ENCODE data around the gene PCCA. TPM values are rescaled to one million over a fixed set of nuclear protein-coding genes. Genes with fewer than 3 reads are reported as not detected.
"Not testable (repeated sequence)": the region's sequence is repeated elsewhere in the genome, so short reads cannot be mapped to it uniquely, and the experiment has no call there.

Gene PCCA
- total RNA-seq, 1 donor from 2014 or later, result 35.4 TPM

DNA sequence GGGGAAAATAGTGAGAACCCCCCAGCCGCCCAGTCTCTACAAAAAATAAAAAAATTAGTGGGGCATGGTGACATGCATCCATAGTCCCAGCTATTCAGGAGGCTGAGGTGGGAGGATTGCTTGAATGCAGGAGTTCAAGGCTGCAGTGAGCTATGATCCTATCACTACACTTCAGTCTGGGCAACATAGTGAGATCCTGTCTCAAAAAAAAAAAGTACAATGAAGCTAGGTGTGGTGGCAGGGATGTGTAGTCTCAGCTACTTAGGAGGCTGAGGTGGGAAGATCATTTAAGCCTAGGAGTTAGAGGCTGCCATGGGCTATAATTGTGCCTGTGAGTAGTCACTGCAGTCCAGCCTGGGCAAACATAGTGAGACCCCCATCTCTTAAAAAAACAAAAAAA lies 8.9 kb downstream of the PCCA start:
- no peak for DNase-seq (ENCODE audit: low read depth in 2 of 2)

DNA sequence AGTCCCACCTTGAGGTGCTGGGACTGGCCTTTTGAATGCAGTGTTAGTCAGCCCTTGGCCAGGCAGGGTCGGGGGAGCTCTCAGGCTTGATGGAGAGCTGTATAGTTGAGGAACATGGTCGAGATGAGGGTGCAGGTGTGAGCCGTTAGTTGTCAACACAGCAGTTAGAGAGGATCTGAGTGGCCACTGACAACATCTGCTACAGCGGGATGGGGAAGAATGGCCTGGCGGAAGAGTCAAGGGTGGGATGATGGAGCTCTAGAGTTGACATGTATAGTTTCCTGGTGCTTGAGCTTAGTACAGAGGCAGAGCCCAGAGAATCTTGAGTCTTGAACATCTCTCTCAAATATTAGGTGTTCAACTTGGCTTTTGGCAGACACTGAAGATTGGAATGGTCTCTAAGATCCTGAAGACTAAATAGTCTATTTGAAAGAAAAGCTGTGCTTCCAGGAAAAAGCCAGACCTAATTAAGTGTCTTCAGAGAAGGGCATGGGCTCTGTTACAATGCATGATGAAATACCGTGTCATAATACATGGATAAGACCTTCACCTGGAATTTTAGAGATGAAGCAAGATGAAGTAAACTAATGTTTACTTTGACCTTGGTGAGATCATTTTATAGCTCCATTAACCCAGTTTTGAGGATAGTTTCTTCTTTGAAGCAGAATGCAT lies 9.7 kb downstream of the PCCA start:
- no peak for DNase-seq (ENCODE audit: low read depth in 2 of 2)

DNA sequence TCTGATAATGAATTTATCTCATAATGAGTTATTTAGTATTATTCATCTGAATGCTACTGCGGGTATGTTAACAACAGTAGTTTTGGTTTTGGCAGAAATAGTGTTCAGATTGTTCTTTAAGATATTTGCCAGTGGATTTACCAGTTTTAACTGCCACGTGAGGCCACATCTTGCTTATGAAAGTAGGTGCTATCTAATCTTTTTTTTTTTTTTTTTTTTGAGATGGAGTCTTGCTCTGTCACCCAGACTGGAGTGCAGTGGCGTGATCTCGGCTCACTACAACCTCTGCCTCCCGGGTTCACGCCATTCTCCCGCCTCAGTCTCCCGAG lies 10.2 kb downstream of the PCCA start:
- not testable (repeated sequence) for DNase-seq (ENCODE audit: low read depth in 2 of 2)

DNA sequence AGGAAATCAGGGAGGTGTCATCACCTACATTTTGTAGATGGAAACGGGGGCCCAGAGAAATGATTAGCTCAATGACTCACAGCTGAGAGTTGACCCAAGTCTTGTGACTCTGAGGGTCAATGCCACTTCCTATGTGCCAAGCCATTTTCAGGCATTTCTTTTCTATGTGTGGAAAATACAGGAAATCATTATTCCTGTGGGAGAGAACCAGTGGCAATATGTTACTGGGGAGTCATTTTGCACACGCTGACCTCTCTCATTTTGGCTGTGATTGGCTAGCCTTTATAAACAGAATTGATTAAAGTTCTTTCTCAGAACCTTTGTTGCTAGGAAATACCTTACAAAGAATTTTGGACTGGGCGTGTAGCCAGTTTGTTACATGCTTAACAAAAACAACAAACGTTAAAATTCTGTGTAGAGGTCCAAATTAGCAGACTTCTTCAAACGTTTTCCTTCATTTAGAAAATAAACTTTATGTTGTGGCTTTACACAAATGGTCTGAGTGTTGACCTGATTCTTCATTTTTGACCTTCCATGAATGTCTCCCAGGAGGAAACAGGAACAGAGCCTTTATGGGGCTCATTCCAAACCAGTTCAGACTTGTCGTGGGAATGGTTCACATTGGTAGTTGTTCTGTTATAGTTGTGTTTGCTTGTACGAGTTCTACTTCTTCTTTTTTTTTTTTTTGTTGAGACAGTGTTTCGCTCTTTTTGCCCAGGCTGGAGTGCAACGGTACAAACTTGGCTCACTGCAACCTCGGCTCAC lies 11.4 kb downstream of the PCCA start:
- peak; percentile 98 for DNase-seq (ENCODE audit: low read depth in 2 of 2)

DNA sequence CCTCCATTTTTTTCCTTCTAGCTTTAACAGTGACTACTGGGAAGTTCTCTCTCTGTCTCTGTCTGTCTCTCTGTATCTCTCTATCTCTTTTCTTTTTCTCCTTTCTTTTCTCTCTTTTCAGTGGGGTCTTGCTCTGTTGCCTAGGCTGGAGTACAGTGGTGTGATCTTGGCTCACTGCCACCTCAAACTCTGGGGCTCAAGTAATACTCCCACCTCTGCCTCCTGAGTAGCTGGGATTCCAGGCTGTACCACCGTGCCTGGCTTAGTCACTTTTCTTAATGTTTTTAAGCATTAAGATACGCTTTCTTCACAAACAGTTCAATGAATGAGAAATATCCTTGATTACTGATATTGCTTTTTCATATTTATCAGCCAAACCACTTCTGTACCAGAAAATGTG lies 13.1 kb downstream of the PCCA start:
- DNase-seq (ENCODE audit: low read depth in 2 of 2), result no peak

DNA sequence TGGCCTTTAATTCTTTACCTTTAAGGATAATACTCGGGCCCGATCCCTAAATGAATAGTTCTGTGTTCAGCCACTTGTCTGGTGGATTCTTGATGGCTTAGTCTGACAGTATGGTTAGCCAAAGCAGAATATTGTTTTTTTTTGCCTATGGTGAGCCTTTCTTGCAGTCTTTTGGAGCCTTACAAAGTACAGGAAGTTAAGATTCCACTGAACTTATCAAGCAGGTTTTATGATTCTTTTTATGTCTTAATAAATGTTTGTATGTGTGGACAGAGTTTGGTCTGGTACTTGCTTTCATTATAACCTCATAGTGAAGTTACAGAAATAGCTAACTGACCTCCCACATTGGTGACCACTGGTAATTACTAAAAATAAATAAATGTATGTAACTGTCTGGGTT lies 17.1 kb downstream of the PCCA start:
- DNase-seq (ENCODE audit: low read depth in 2 of 2), result no peak

DNA sequence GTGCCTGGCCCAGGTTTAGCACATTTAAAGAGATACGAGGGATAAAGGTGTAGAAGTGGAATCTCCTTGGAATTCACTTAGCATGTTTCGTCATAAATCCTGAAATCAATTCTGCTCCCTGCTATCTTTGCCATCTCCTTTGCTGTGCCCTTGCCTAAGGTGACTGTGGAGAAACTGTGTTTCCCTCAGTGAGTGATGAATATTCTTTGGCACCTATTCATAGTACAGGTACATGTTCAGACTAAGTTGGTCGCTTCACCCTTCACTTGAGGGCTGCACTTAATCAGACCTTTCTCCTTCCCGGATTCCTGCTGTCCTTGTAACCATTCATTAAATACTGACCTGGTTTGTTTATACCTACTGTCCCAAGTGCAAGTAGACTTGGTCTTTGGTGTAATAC lies 17.8 kb downstream of the PCCA start:
- no peak for DNase-seq (ENCODE audit: low read depth in 2 of 2)

DNA sequence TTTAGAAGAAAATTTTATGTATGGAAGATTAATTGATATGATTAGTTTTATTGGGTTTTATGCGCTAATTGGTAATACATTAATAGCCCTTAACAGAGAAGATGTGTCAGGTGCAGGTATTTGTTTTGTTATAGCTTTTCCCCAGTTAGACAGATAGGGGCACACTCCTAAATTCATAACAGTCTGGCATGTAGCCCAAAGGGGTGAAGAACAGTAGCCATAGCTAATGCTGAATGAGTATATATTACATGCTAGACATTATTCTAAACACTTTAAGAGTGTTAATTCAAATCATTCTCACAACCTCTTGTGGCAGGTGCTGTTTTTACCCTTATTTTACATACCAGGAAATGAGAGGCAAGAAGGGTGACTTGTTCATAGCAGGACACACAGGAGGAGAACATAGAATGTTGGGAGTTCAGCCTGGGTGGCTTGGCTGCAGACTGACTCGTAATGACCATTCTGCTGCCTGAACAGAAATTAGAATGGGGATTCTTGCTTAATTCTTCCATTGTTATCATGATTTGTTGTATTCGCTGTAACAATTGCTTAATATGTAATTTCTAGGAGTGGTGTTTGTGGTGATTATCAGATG lies 20.1 kb downstream of the PCCA start:
- DNase-seq (ENCODE audit: low read depth in 2 of 2), result no peak

DNA sequence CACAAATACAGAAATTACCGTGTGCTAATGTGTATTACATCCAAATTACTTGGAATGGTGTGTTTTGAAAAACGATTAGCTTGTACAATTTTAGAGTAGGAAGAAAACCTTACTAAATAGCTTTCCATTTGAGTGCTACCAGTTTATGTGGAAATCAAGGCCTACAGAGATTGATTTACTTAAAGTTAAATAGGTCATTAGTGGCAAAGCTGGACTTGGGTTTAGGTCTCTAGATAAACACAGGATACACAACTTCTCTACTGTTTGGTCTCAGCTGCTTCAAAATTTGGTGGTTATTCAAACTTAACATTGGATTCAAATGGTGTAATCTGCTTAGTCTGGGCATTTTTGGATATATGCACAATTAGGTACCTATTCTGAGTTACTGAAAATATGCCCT lies 21.4 kb downstream of the PCCA start:
- DNase-seq (ENCODE audit: low read depth in 2 of 2), result no peak

DNA sequence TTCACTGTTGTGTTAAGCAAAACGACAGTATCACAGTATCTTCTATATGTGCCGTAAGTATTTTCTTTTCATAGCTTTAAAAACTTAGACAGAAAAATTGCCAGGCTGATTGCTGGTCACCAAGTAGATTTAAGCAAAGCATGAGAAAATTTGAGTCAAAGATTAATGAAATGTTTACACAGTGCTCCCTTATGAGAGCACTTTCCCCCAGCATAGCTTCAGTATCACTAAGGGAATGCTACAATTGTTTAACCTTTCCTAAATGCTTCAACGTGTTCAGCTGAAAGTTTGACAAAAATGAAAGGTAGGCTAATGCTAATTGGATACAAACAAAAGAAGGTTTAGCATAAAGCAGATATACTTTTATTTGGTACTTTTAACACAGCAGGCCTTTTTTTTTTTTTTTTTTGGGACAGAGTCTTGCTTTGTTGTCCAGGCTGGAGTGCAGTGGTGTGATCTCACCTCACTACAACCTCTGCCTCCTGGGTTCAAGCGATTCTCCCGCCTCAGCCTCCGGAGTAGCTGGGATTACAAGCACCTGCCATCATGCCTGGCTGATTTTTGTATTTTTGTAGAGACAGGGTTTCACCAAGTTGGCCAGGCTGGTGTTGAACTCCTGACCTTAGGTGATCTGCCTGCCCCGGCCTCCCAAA lies 23.4 kb downstream of the PCCA start:
- no peak for DNase-seq (ENCODE audit: low read depth in 2 of 2)

DNA sequence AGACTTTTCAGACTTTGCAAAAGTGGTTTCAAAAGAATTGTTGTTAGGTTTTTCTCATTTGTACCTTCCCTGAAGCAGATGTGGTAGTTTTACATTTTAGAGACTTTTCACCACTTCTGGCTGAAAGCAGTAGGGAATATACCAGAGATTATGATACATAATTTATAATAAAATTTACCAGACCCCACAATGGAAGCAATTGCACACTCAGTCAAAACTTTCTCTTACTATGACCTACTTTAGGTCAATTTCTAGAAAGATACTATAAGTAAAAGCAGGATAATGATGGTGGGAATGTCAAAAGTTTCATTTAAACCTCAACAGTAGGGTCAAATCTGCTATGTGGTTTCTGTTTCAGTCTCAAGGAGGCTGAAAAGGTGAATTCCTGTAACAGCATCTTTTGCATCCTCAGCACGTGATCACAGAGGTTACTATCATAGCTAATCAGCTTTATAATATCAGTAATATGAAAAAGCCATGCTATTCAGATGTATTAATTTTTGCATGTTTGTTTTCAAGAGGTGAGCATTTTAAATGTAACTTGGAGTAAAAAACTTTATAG lies 26.9 kb downstream of the PCCA start:
- DNase-seq (ENCODE audit: low read depth in 2 of 2), result no peak

DNA sequence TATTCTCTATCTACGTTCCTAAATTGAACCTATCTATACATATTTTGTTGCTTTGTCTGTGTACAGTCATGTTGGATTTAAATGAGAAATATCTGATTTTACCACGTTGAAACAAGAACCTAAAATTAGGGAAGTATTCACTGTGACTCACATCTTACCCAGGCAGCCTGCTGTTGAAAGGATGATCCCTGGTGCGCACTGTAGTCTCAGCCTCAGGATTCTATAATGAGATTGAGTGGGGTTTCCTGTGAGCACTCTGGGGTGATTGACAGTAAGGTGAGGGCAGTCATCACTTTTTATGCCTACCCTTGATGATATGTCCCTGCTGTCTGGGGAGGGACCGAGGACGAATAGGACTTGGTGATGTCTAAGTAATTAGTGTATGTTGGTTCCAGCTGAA lies 35.4 kb downstream of the PCCA start:
- no peak for DNase-seq (ENCODE audit: low read depth in 2 of 2)

DNA sequence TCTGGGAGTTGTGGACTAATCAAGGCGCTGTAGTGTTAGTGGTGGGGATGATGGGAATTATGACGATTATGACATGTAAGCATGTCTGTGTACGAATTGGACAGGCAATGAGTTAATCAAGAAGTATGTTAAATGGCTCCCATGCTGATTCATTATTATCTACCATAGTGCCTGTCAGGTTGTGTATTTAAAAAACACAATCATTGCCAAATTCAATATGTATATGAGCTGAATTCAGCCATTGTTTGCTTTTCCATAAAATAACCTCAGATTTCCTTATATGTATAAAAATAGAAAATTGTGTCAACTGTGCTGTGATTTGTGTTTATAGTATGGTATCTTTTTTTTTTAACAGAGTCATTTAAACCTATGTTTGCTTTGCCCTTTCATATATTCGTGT lies 37.1 kb downstream of the PCCA start:
- peak in 1 of 2 donors; percentile 56 for DNase-seq (ENCODE audit: low read depth in 2 of 2)

DNA sequence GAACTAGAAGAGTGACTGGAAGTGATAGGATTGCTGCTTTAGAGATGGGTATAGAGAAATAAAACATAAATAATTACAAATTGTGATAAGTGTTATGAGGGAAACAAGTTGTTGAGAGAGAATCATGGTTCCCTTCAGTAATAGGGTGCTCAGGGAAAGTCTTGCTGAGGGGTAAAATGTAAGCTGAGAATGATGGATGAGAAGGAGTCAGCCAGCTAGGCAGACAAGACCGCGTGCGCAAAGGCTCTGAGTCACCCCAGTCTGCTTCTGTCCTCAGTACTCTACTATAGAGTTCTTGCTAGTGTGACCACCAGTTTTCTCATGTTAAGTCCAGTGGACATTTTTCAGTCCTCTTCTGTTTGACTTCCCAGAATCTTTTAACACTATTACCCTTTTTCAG lies 39.5 kb downstream of the PCCA start:
- DNase-seq (ENCODE audit: low read depth in 2 of 2), result peak in 1 of 2 donors; percentile 35

DNA sequence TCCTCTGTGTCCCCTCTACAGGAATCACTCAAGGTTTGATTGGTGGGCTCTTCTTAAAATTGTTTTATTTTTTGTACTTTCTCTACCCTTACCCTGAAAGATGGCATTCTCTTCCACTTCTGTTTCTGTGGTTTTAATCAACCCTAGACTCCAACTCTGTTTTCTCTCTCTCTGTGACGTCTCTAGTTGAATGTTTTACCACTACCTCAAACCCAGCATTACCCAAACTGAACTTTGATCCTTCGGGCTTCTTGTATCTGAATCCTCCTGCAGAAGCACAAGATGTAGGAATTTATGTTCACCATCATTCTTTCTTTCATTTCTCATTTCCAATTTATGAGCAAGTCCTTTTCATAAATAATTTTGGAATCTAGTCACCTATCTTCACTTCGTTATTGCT lies 39.9 kb downstream of the PCCA start:
- no peak for DNase-seq (ENCODE audit: low read depth in 2 of 2)

DNA sequence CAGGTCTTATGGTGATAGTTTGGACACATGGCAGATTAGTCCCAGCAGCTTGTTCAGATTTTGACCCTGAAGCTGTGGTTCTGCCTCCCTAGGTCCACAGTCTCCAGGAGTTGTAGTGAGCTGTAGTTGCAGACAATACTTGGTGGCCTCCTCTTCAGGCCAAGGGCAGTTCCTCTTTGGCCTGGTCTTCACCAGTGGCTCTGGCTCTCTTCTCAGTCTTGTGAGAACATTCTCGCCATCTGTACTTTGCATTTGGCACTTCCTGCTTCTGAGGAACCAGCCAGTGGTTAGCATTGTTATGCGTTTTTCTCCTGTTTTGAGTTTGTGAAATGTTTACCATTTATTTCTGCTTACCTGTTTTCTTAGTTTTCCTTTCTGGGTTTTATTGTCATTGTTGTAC lies 40.7 kb downstream of the PCCA start:
- peak in 1 of 2 donors; percentile 36 for DNase-seq (ENCODE audit: low read depth in 2 of 2)

DNA sequence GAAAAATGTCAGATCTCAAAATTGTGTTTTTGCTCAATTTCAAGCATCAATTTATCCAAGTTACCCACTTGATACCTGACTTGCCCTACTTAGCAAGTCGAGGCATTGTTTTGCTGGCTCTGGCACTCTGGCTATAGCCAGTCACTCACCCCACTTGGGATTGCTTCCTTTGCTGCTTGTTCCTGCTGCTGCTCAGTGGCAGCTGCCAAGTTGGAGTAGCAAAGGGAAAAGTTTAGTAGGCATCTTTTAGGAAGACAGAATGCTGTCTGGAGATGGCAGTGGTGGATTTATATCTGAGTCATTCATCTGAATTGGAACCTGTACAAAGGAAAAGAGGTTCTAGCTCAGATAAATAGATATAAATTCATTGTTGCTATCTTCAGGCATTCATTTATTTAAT lies 41.2 kb downstream of the PCCA start:
- peak; percentile 33 to 87 for DNase-seq (ENCODE audit: low read depth in 2 of 2)

DNA sequence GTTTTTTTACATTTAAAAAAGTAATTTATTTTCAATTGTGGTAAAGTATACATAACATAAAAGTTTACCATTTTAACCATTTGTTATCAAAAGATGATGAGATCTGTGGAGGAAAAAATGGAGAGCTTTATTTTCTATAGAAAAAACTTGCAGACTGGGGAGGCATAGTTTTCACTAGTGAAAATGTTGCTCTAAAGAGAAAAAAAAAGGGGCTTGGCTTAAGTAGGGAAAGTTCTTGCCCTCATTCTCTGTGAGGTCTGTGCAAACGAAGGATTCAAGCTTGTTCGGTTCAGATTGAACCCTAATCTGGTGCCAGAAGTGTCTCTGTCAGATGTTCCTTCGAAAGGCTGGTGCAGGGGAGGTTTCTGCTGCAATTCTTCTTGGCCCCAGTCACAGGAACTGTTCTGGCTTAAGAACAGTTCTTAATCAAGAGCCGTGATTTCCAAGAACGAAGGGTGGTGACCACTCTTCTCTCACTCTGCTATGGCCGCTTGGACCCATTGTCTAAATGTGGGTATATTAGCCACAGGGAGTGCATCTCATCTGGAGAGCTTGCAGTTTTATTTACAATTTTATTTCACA lies 42.1 kb downstream of the PCCA start:
- DNase-seq (ENCODE audit: low read depth in 2 of 2), result no peak

DNA sequence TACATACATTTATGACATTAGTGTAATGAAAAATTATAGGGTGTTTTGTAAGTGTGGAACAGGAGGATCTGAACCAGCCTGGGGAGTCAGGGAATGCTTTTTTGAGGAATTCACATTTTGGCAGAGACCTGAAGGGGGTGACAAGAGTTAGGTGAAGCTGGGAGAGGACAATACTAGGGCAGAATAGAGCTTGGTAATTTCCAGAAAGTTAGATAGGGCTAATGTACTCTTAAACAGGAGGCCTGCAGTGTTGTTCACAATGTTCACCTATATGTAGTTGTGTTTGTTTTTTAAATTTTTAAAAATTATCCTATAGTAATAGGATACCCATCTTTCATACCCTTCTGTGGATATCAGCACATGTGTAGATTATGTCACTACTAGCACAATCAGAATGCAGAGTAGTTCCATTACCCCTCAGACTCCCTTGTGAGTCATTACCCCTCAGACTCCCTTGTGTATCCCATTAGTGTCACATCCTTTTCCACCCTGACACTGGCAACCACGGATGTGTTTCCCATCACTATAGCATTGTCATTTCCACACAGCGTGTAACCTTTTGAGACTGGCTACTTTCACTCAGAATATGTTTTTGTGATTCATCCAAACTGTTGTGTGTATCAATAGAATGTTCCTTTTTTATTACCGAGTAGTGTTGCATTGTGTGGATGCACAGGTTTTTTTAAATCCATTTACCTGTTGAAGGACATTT lies 43.1 kb downstream of the PCCA start:
- DNase-seq (ENCODE audit: low read depth in 2 of 2), result peak; percentile 96 to 100

DNA sequence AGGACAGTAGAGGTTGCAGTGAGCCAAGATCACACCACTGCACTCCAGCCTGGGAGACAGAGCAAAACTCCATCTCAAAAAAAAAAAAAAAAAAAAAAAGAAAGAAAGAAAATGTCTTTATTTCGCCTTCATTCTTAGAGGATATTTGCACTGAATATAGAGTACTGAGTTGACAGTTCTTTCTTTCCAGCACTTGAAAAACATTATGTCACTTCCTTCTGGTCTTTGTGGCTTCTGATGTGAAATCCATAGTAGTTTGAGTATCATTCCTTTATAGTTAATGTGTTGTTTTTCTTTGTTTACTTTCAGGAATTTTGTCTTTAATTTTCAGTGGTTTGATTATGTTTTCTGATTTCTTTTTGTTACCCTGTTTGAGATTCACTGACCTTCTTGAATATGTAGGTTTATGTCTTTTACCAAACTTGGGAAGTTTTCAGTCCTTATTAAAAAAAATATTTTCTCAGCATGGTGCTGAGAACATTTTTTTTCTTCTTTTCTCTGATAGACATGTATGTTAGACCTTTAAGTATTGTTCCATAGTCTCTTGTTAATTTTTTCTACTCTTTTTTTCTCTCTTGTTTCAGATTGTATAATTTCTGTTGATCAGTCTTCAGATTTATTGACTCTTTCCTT lies 50.1 kb downstream of the PCCA start:
- peak in 1 of 2 donors; percentile 48 for DNase-seq (ENCODE audit: low read depth in 2 of 2)

DNA sequence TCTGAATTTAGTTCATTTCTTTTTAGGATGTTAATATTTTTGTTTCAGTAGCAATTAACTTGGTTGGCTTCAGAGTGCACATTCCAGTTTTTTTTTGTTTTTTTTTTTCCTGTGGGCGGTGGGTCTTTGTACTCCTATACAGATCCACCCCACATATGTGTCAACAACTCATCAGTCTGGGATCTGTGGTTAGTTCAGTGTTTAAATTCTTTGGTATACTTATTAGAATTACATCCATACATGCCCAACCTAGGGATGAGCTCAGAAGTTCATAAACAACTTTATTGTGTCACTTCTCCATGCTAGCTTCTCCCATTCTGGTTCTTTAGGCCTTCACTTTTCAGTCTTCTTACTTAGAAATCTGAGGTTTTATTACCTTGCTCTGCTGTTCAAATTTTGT lies 50.9 kb downstream of the PCCA start:
- no peak for DNase-seq (ENCODE audit: low read depth in 2 of 2)
